HG03064 (cell line): ENCODE measurements around the gene SCYGR7.
"Not testable (repeated sequence)": the region's sequence is repeated elsewhere in the genome, so short reads cannot be mapped to it uniquely, and the experiment has no call there.

Source experiments
- ATAC-seq: cut with Tn5 transposase; IDR thresholded peaks from one replicate; pipeline ENCODE4 v1.9.1; 2021; ENCODE audit warnings: low read depth; ENCODE audit not compliant: unreplicated experiment

Gene SCYGR7

GRCh38 chr2:227728035-227728434 is at the start of gene SCYGR7:
Gene SCYGR7 (plus strand): TSS chr2:227728335. CDS start chr2:227728335, 0 bp downstream.
- ATAC-seq: no peak

DNA sequence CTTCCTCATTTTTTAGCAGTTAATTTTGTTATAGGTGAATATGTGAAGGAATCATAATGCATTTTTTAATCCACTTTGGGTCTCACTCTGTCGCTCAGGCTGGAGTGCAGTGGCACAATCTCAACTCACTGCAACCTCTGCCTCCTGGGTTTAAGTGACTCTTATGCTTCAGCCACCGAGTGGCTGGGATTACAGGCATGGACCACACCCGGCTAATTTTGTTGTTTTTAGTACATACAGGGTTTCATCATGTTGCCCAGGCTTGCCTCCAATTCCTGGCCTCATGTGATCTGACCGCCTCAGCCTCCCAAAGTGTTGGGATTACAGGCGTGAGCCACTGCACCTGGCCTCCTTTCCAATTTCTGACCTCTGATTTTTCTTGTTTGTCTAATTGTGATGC is 43.9 kb upstream of the SCYGR7 start:
- ATAC-seq: no peak

GRCh38 chr2:227687189-227687588 is 40.9 kb upstream of the SCYGR7 start:
- no peak for ATAC-seq

DNA sequence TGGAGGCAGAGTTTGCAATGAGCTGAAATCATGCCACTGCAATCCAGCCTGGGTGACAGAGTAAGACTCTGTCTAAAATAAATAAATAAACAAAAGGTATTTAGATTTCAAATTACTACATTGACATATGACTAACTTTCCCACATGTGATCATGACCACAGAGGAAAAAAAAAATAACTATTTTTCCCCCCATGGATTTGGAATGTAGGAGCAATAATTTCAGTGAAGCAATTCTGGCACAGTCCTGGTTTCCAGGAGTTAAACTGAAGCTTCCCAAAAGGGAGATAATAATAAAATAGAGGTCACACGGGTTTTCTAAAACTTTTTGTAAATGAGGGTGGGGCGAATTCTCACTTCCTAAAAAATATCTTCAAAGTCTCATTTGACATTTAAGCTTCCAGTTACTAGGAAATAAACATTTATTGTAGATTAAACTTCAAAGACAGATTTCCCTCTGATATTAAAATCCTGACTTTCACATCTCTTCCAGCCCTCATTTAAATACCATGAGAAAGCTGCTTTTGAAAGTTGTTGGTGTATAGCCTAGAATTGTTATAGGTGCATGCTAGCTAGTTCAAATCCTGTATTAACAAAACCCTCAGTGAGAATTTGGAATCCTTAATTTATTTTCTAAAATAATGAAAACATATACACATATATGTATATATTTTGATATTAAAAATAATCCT is 31.0 kb upstream of the SCYGR7 start:
- no peak for ATAC-seq

- ATAC-seq: no peak
Measured at GRCh38 chr2:227701556-227701955, 26.6 kb upstream of the SCYGR7 start.

GRCh38 chr2:227703280-227703732 is 24.8 kb upstream of the SCYGR7 start:
- no peak for ATAC-seq

DNA sequence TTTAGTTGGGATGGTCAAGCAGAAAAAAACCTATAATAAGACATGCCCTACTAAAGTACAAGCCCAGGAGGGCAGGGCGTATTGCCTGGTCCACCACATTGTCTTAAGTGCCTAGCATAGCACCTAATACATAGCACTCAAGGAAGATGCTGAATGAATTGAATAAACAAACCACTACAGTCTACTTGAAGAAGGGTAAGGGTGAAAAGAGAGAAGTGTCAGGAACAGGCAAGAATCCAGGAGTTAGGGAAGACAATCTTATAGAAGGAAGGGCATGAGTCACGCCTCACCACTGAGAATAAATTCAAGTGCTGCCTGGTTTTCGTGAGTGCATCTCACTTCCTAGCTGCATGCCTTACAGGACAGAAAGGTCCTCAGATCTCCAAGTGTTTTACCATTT is 24.2 kb upstream of the SCYGR7 start:
- no peak for ATAC-seq

- no peak for ATAC-seq
Measured at GRCh38 chr2:227706859-227707258, 21.3 kb upstream of the SCYGR7 start.

DNA sequence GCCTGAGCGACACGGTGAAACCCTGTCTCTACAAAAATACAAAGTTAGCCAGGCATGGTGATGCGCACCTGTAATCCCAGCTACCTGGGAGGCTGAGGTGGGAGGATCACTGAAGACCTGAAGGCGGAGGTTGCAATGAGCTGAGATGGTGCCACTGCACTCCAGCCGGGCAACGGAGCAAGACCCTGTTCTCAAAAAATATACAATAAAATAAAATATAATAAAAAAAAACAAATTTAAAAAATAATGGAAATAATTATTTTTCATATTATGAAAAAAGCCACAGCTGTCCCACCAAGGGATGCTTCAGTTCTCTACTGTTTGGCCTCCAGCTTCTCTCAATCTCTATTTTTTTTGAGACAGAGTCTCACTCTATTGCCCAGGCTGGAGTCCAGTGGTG is 20.7 kb upstream of the SCYGR7 start:
- ATAC-seq: no peak

DNA sequence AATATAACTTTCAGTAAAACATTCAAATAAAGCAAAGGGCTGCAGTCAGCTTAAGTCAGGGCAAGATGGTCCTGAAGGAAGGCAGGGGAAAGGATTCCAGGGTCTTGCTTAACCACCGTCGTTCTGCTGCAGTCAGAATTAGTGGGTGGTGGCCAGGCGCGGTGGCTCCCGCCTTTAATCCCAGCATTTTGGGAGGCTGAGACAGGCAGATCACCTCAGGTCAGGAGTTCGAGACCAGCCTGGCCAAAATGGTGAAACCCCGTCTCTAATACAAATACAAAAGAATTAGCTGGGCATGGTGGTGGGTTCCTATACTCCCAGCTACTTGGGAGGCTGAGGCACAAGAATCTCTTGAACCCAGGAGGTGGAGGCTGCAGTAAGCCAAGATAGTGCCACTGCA is 17.1 kb upstream of the SCYGR7 start:
- ATAC-seq: no peak

DNA sequence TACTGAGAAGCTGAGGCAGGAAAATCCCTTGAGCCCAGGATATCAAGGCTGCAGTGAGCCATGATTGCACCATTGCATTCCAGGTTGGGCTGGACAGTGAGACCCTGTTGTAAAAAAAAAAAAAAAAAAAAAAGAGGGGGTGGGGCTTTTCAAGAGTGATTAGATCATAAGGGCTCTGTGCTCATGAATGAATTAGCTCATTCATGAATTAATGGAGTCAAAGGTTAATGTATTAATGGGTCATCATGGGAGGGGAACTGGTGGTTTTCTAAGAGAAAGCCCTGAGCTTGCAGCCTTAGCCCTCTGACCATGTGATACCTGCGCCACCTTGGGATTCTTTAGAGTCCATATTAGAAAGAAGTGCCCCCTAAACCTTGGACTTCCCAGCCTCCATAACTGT is 14.8 kb upstream of the SCYGR7 start:
- ATAC-seq: no peak

GRCh38 chr2:227716501-227716900 is 11.6 kb upstream of the SCYGR7 start:
- ATAC-seq: no peak

DNA sequence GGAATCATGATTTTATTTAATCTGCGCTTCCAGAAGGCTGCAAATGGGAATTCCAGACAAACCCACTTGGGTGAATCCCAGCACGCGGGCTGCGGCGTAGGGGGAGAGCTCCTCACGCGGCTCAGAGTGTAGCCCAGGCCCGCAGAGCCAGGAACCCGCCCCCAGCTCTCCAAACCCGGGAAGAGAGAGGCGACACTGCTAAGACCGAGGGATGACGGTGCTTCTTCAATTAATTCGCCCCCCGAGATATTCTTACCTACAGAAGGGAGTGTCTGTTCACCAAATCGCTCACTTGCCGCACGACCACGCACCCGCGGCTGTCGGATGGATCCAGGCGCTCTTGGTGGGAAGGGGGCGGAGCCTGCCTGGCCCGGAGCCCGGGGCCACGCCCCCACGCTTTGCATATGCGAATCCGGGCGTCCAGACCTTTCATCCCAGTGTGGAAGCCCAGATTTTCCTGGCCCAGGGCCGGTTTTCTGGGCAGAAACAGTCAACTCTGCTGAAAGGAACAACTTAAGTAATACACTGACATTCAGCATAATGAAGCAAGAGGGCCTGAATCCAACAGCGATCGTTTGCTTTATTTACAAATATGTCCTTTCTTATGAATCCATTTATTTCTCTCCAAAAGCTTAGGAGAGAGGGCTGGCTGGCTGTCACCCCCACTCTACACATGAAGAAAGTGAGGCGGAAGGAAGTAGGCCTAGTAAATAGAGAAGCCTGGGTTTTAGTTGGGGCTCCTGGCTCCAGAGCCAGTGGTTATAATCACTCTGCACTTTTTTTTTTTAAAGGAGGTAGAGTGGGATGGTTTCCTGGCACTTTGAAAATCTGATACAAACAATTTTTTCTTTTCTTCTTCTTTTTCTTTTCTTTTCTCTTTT is 10.2 kb upstream of the SCYGR7 start, which contains the start of gene SLC19A3:
TSS of gene SLC19A3 (minus strand) at position 342 of the 881 bp plus-strand sequence. CDS start 15,710 bp downstream, outside the sequence.
- no peak for ATAC-seq

- no peak for ATAC-seq
Measured at GRCh38 chr2:227719641-227720040, 8.5 kb upstream of the SCYGR7 start.

- no peak for ATAC-seq
Measured at GRCh38 chr2:227720680-227721079, 7.5 kb upstream of the SCYGR7 start.

DNA sequence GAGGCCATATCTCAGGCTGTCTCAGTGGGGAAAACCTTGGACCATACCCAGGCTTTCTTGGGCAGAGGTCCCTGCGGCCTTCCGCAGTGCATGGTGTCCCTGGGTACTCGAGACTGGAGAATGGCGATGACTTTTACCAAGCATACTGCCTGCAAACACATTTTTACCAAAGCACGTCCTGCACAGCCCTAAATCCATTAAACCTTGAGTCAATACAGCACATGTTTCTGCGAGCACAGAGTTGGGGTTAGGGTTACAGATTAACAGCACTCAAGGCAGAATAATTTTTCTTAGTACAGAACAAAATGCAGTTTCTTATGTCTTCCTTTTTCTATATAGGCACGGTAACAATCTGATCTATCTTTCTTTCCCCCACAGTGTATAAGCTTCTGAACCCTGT is 5.3 kb upstream of the SCYGR7 start:
- ATAC-seq: not testable (repeated sequence)

- ATAC-seq: no peak
Measured at GRCh38 chr2:227724394-227725039, 3.6 kb upstream of the SCYGR7 start, which contains the start of gene SCYGR6. Gene SCYGR6 (minus strand): TSS chr2:227724757. CDS start chr2:227724757, 0 bp downstream.

DNA sequence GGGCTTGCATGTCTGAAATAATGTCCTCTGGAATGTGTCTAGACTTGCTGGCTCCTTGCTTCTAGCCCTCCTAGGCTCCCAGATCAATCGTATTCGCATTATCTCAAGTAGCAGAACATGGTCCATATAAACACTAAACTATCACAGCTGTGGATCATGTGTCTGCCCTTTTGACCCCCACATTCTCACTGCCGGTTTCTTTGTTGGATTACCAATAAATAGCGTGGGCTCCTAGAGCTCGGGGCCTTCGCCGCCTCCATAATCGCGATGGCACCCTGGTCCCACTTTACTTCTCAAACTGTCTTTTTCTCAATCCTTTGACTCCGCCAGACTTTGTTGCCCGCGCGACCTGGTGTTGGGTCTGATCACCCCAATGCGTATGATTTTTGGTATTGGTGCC is 11.2 kb downstream of the SCYGR7 start:
- ATAC-seq: no peak

DNA sequence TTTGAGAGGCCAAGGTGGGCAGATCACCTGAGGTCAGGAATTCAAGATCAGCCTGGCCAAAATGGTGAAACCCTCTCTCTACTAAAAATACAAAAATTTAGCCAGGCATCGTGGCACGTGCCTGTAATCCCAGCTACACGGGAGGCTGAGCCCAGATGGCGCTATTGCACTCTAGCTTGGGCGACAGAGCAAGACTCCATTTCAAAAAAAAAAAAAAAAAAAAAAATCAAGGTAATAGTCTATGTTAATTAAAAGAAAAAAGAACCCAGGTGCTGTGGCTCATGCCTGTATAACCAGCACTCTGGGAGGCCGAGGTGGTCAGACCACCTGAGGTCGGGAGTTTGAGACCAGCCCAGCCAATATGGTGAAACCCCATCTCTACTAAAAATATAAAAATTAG is 12.6 kb downstream of the SCYGR7 start:
- not testable (repeated sequence) for ATAC-seq

DNA sequence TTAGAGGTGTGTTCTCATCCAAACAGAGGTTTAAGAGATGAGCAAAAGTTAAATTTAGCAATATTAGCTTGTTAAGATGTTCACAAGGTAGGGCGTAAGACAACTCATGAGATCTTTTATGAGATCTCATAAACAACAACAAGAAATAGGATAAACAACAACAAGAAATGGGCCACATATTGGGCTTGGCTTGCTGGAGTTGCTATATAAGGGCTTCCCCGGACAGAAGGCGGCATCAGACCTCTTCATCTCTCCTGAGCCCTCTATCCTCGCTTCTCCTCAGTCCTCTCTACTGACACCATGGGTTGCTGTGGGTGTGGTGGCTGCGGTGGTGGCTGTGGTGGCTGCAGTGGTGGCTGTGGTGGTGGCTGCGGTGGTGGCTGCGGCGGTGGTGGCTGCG is 17.5 kb downstream of the SCYGR7 start, which contains the start of gene SCYGR8:
TSS of gene SCYGR8 (plus strand) at position 301 of the 400 bp plus-strand sequence. CDS start at position 301, 0 bp downstream.
- ATAC-seq: no peak

- no peak for ATAC-seq
Measured at GRCh38 chr2:227748079-227748478, 19.9 kb downstream of the SCYGR7 start.
